NCI-H345 (cell line): Measurements from ENCODE around the gene WWOX.

Source experiments
- DNase-seq: peaks from one replicate; lab custom pipeline; 2025; lab: John Stamatoyannopoulos, UW

The WWOX gene

GRCh38 chr16:78438632-78439031 lies 339.2 kb downstream of the WWOX start:
- DNase-seq = no peak

GRCh38 chr16:78439646-78440045 lies 340.2 kb downstream of the WWOX start:
- no peak for DNase-seq

- DNase-seq = no peak
These were observed 341.8 kb downstream of the WWOX start for GRCh38 chr16:78441298-78441697.

GRCh38 chr16:78443542-78444364 lies 344.3 kb downstream of the WWOX start:
- no peak for DNase-seq

GRCh38 chr16:78445818-78446217 lies 346.4 kb downstream of the WWOX start:
- no peak for DNase-seq

GRCh38 chr16:78446486-78446885 lies 347.0 kb downstream of the WWOX start:
- no peak for DNase-seq

- DNase-seq = no peak
These were observed 347.6 kb downstream of the WWOX start for GRCh38 chr16:78446992-78447563.

GRCh38 chr16:78448658-78449271 lies 349.3 kb downstream of the WWOX start:
- no peak for DNase-seq

- DNase-seq = no peak
These were observed 350.8 kb downstream of the WWOX start for GRCh38 chr16:78450255-78450654.

- DNase-seq = no peak
These were observed 352.6 kb downstream of the WWOX start for GRCh38 chr16:78452025-78452555.

GRCh38 chr16:78455861-78456260 lies 356.4 kb downstream of the WWOX start:
- no peak for DNase-seq

GRCh38 chr16:78458588-78458987 lies 359.1 kb downstream of the WWOX start:
- DNase-seq = no peak

- DNase-seq = no peak
These were observed 361.0 kb downstream of the WWOX start for GRCh38 chr16:78460428-78460827.

GRCh38 chr16:78461087-78461486 lies 361.6 kb downstream of the WWOX start:
- no peak for DNase-seq

- peak; percentile 11 for DNase-seq
These were observed 362.2 kb downstream of the WWOX start for GRCh38 chr16:78461496-78462287.

- no peak for DNase-seq
These were observed 363.1 kb downstream of the WWOX start for GRCh38 chr16:78462288-78463208.

GRCh38 chr16:78463591-78463990 lies 364.1 kb downstream of the WWOX start:
- DNase-seq = no peak

GRCh38 chr16:78464833-78465232 lies 365.4 kb downstream of the WWOX start:
- no peak for DNase-seq

GRCh38 chr16:78465730-78466129 lies 366.3 kb downstream of the WWOX start:
- DNase-seq = no peak

GRCh38 chr16:78469787-78470186 lies 370.3 kb downstream of the WWOX start:
- no peak for DNase-seq
